GM12878 (cell line): ENCODE results near the gene HLA-F. TPM values are rescaled to one million over a fixed set of nuclear protein-coding genes. Genes with fewer than 3 reads are reported as not detected.
A peak's percentile ranks its signal among the peaks of the same experiment; 100 is the strongest.

Experiments
- CHD2 ChIP-seq: IDR thresholded peaks from 2 replicates; pipeline ENCODE4 v1.6.1; 2011; ENCODE audit warnings: low read depth, low read length, improper control_type of control experiment, borderline replicate concordance
- HCFC1 ChIP-seq: fragments of 150-350 bp; IDR thresholded peaks from 2 replicates; pipeline ENCODE4 v1.6.1; 2014; ENCODE audit warnings: low read length
- IKZF2 ChIP-seq, 2 experiments: fragments of 450-650 bp; IDR thresholded peaks; 2 replicates each; pipeline ENCODE4 v1.6.1; 2017; ENCODE audit warnings: mild to moderate bottlenecking in 2 of 2, moderate library complexity in 2 of 2
- MXI1 ChIP-seq: fragments of 150-350 bp; IDR thresholded peaks from 2 replicates; pipeline ENCODE4 v1.6.1; 2011; ENCODE audit warnings: low read depth, mild to moderate bottlenecking, inconsistent platforms, low read length, improper control_type of control experiment
- NR2C1 ChIP-seq: fragments of 450-650 bp; IDR thresholded peaks from 2 replicates; pipeline ENCODE4 v1.6.1; 2017; ENCODE audit warnings: antibody characterized with exemption, mild to moderate bottlenecking, moderate library complexity
- POLR2AphosphoS2 ChIP-seq: IDR thresholded peaks from 2 replicates; pipeline ENCODE4 v1.6.1; 2011; ENCODE audit warnings: low read depth, mild to moderate bottlenecking, low read length, improper control_type of control experiment, moderate library complexity
- POLR2AphosphoS5 ChIP-seq: IDR thresholded peaks from 2 replicates; pipeline ENCODE4 v1.6.1; 2011; ENCODE audit warnings: mild to moderate bottlenecking, low read length, inconsistent platforms
- SMAD5 ChIP-seq: IDR thresholded peaks from 2 replicates; pipeline ENCODE4 v1.6.1; 2016; ENCODE audit warnings: antibody characterized with exemption, low read depth
- SRF ChIP-seq, 2 experiments: IDR thresholded peaks; 2 replicates each; pipeline ENCODE4 v1.6.1; 2011; ENCODE audit warnings: low read depth in 2 of 2, low read length in 2 of 2, mild to moderate bottlenecking in 1 of 2, moderate library complexity in 1 of 2
- SUZ12 ChIP-seq: fragments of 200-600 bp; sonication (generic); IDR thresholded peaks from one replicate; pipeline ENCODE4 v1.6.1; 2018; ENCODE audit warnings: antibody characterized with exemption, mild to moderate bottlenecking; ENCODE audit not compliant: unreplicated experiment
- YBX1 ChIP-seq: fragments of 450-650 bp; IDR thresholded peaks from 2 replicates; pipeline ENCODE4 v1.6.1; 2016; ENCODE audit warnings: antibody characterized with exemption
- polyA plus RNA-seq, 11 experiments: library from polyadenylated mRNA; depleted of rRNA in 4 of 11; unstranded in 6 of 11; stranded (reverse) in 5 of 11; fragments of >200 nt; fragmentation: Nextera tagmentation in 4 of 11; fragmentation: Illumina TruSeq in 1 of 11; extraction: Ambion mirVana in 4 of 11; extraction: Trizol in 1 of 11; gene quantifications; 1 replicate in 1 of 11; 2 replicates in 10 of 11; pipeline versions ENCODE4 v1.2.1 to v1.2.3, GENCODE V29; 2011 to 2016; ENCODE audit warnings: inconsistent platforms in 2 of 11, missing spikeins in 2 of 11, low read depth in 1 of 11
- total RNA-seq, 4 experiments: library from RNA; depleted of rRNA in 3 of 4; stranded (reverse); fragments of >200 nt in 3 of 4; fragmentation: Illumina TruSeq in 1 of 4; extraction: Trizol in 1 of 4; gene quantifications; 2 replicates each; pipeline versions ENCODE4 v1.2.1 to v1.2.3, GENCODE V29; 2013 to 2021
- TF ChIP-seq, protein P1 (sequence below): IDR thresholded peaks from 2 replicates; pipeline ENCODE4 v1.6.1; 2011; ENCODE audit warnings: low read depth, low read length, improper control_type of control experiment, borderline replicate concordance
- TF ChIP-seq, protein P2 (sequence below): fragments of 450-650 bp; IDR thresholded peaks from 2 replicates; pipeline ENCODE4 v1.6.1; 2017; ENCODE audit warnings: mild to moderate bottlenecking, low read depth, inconsistent platforms; ENCODE audit not compliant: poor library complexity, severe bottlenecking
- TF ChIP-seq, protein P3 (sequence below): fragments of 450-650 bp; formaldehyde crosslinking; IDR thresholded peaks from 2 replicates; pipeline ENCODE4 v1.4.0; 2022; ENCODE audit warnings: mild to moderate bottlenecking, moderate library complexity
- TF ChIP-seq, protein P4 (sequence below): fragments of 450-650 bp; IDR thresholded peaks from 2 replicates; pipeline ENCODE4 v1.6.1; 2018; ENCODE audit warnings: borderline replicate concordance, mild to moderate bottlenecking; ENCODE audit not compliant: partially characterized antibody
- TF ChIP-seq, protein P5 (sequence below): IDR thresholded peaks from 2 replicates; pipeline ENCODE4 v1.6.1; 2012; ENCODE audit warnings: improper control_type of control experiment, low read depth, low read length; ENCODE audit not compliant: insufficient replicate concordance

Gene HLA-F
- total and polyA plus RNA-seq, 10 of the 15 experiments (the other 5 are each of a cell fraction or from before 2014, with no cell fraction given) = 30.1 to 342 (median 145) TPM

DNA sequence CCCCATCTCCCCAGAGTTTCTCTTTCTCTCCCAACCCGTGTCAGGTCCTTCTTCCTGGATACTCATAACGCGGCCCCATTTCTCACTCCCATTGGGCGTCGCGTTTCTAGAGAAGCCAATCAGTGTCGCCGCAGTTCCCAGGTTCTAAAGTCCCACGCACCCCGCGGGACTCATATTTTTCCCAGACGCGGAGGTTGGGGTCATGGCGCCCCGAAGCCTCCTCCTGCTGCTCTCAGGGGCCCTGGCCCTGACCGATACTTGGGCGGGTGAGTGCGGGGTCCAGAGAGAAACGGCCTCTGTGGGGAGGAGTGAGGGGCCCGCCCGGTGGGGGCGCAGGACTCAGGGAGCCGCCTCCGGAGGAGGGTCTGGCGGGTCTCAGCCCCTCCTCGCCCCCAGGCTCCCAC is at the start of gene HLA-F (continued):
- TF ChIP-seq, protein P1, sequence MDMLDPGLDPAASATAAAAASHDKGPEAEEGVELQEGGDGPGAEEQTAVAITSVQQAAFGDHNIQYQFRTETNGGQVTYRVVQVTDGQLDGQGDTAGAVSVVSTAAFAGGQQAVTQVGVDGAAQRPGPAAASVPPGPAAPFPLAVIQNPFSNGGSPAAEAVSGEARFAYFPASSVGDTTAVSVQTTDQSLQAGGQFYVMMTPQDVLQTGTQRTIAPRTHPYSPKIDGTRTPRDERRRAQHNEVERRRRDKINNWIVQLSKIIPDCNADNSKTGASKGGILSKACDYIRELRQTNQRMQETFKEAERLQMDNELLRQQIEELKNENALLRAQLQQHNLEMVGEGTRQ = no peak
- TF ChIP-seq NR2C1 (no peak), CHD2 (no peak; the same call in 1 of the 2 replicates), SMAD5 (peak; percentile 86), HCFC1 (no peak), SUZ12 (no peak), IKZF2 (IDR thresholded peaks at IDR 0.05) (peak; percentile 76 to 85; a peak in 3 of 4 replicates), YBX1 (no peak), POLR2AphosphoS2 (peak; percentile 81; the same call in 1 of the 2 replicates), MXI1 (peak; percentile 52; the same call in 1 of the 2 replicates), POLR2AphosphoS5 (peak; percentile 93), SRF (IDR thresholded peaks at IDR 0.05; ENCODE audit: low read depth in 2 of 2, low read length in 2 of 2) (no peak)
- TF ChIP-seq, protein P2, sequence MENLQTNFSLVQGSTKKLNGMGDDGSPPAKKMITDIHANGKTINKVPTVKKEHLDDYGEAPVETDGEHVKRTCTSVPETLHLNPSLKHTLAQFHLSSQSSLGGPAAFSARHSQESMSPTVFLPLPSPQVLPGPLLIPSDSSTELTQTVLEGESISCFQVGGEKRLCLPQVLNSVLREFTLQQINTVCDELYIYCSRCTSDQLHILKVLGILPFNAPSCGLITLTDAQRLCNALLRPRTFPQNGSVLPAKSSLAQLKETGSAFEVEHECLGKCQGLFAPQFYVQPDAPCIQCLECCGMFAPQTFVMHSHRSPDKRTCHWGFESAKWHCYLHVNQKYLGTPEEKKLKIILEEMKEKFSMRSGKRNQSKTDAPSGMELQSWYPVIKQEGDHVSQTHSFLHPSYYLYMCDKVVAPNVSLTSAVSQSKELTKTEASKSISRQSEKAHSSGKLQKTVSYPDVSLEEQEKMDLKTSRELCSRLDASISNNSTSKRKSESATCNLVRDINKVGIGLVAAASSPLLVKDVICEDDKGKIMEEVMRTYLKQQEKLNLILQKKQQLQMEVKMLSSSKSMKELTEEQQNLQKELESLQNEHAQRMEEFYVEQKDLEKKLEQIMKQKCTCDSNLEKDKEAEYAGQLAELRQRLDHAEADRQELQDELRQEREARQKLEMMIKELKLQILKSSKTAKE = no peak
- TF ChIP-seq, protein P3, sequence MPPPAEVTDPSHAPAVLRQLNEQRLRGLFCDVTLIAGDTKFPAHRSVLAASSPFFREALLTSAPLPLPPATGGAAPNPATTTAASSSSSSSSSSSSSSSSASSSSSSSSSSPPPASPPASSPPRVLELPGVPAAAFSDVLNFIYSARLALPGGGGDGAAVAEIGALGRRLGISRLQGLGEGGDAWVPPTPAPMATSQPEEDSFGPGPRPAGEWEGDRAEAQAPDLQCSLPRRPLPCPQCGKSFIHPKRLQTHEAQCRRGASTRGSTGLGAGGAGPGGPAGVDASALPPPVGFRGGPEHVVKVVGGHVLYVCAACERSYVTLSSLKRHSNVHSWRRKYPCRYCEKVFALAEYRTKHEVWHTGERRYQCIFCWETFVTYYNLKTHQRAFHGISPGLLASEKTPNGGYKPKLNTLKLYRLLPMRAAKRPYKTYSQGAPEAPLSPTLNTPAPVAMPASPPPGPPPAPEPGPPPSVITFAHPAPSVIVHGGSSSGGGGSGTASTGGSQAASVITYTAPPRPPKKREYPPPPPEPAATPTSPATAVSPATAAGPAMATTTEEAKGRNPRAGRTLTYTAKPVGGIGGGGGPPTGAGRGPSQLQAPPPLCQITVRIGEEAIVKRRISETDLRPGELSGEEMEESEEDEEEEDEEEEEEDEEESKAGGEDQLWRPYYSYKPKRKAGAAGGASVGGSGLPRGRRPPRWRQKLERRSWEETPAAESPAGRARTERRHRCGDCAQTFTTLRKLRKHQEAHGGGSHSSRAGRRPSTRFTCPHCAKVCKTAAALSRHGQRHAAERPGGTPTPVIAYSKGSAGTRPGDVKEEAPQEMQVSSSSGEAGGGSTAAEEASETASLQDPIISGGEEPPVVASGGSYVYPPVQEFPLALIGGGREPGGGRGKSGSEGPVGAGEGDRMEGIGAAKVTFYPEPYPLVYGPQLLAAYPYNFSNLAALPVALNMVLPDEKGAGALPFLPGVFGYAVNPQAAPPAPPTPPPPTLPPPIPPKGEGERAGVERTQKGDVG (CRISPR knock-in tag) = no peak
- TF ChIP-seq, protein P4, sequence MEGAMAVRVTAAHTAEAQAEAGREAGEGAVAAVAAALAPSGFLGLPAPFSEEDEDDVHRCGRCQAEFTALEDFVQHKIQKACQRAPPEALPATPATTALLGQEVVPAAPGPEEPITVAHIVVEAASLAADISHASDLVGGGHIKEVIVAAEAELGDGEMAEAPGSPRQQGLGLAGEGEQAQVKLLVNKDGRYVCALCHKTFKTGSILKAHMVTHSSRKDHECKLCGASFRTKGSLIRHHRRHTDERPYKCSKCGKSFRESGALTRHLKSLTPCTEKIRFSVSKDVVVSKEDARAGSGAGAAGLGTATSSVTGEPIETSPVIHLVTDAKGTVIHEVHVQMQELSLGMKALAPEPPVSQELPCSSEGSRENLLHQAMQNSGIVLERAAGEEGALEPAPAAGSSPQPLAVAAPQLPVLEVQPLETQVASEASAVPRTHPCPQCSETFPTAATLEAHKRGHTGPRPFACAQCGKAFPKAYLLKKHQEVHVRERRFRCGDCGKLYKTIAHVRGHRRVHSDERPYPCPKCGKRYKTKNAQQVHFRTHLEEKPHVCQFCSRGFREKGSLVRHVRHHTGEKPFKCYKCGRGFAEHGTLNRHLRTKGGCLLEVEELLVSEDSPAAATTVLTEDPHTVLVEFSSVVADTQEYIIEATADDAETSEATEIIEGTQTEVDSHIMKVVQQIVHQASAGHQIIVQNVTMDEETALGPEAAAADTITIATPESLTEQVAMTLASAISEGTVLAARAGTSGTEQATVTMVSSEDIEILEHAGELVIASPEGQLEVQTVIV = peak; percentile 77
- TF ChIP-seq, protein P5, sequence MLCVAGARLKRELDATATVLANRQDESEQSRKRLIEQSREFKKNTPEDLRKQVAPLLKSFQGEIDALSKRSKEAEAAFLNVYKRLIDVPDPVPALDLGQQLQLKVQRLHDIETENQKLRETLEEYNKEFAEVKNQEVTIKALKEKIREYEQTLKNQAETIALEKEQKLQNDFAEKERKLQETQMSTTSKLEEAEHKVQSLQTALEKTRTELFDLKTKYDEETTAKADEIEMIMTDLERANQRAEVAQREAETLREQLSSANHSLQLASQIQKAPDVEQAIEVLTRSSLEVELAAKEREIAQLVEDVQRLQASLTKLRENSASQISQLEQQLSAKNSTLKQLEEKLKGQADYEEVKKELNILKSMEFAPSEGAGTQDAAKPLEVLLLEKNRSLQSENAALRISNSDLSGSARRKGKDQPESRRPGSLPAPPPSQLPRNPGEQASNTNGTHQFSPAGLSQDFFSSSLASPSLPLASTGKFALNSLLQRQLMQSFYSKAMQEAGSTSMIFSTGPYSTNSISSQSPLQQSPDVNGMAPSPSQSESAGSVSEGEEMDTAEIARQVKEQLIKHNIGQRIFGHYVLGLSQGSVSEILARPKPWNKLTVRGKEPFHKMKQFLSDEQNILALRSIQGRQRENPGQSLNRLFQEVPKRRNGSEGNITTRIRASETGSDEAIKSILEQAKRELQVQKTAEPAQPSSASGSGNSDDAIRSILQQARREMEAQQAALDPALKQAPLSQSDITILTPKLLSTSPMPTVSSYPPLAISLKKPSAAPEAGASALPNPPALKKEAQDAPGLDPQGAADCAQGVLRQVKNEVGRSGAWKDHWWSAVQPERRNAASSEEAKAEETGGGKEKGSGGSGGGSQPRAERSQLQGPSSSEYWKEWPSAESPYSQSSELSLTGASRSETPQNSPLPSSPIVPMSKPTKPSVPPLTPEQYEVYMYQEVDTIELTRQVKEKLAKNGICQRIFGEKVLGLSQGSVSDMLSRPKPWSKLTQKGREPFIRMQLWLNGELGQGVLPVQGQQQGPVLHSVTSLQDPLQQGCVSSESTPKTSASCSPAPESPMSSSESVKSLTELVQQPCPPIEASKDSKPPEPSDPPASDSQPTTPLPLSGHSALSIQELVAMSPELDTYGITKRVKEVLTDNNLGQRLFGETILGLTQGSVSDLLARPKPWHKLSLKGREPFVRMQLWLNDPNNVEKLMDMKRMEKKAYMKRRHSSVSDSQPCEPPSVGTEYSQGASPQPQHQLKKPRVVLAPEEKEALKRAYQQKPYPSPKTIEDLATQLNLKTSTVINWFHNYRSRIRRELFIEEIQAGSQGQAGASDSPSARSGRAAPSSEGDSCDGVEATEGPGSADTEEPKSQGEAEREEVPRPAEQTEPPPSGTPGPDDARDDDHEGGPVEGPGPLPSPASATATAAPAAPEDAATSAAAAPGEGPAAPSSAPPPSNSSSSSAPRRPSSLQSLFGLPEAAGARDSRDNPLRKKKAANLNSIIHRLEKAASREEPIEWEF = no peak
